A673 (cell line): Measurements from ENCODE around the gene SIRT2.

ENCODE experiments used
- CTCF ChIP-seq: fragments of 300-800, 200-600 bp; sonication (generic); conservative IDR thresholded peaks from 2 replicates; pipeline ENCODE4 v1.5.1; 2017; ENCODE audit warnings: low read depth, mild to moderate bottlenecking, antibody characterized with exemption, low read length, moderate library complexity, mixed read lengths
- EZH2 ChIP-seq: fragments of 200-600 bp; sonication (generic); IDR thresholded peaks from 2 replicates; pipeline ENCODE4 v1.6.1; 2017; ENCODE audit warnings: borderline replicate concordance, low read depth, mild to moderate bottlenecking, mixed read lengths, antibody characterized with exemption, low read length; ENCODE audit not compliant: poor library complexity, severe bottlenecking

GRCh38 chr19:38944981-38945506 is 45.6 kb upstream of the SIRT2 start:
- TF ChIP-seq CTCF (no peak), EZH2 (no peak)
